Fibroblast of the aortic adventitia (primary cell): Measurements from ENCODE around the gene DPF3. TPM values are rescaled to one million over a fixed set of nuclear protein-coding genes. Genes with fewer than 3 reads are reported as not detected.

Source experiments
- DNase-seq: peaks from one replicate; pipeline ENCODE4 v3.0.0-alpha.2; 2010; ENCODE audit warnings: low read depth
- H3K4me3 ChIP-seq: 2 replicates; pipeline ENCODE4 v1.5.1; 2011; ENCODE audit warnings: low read depth, mild to moderate bottlenecking, control low read depth, low read length, moderate library complexity
- total RNA-seq: library from RNA; depleted of rRNA; stranded (reverse); fragments of >200 nt; gene quantifications from 2 replicates; pipeline ENCODE4 v1.2.3, GENCODE V29; 2012; ENCODE audit warnings: low replicate concordance
- TF ChIP-seq, protein P1 (sequence below): IDR thresholded peaks from 2 replicates; pipeline ENCODE4 v1.5.1; 2011; ENCODE audit warnings: mild to moderate bottlenecking, low read length, control low read depth, inconsistent platforms; ENCODE audit not compliant: insufficient read depth

DPF3 gene
- total RNA-seq, 1 donor: 16.3 TPM

DNA sequence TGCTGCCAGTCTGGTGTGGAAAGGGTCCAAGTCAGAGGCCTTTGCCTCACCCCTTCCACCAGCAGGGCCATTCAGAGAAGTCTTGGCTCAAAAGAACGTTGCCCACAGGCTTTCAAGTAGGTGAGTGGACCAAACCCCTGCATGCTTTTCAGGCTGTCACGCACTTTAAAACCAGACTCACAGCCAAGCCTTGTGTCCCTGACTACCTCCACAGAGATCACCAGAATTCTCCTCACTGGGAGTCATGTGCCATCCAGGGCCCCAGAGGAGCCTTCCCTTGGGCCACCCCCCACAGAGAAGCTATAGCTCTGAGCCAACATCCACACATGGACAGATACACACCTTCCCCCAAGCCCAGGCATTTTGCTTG is 283.1 kb downstream of the DPF3 start:
- TF ChIP-seq, protein P1, sequence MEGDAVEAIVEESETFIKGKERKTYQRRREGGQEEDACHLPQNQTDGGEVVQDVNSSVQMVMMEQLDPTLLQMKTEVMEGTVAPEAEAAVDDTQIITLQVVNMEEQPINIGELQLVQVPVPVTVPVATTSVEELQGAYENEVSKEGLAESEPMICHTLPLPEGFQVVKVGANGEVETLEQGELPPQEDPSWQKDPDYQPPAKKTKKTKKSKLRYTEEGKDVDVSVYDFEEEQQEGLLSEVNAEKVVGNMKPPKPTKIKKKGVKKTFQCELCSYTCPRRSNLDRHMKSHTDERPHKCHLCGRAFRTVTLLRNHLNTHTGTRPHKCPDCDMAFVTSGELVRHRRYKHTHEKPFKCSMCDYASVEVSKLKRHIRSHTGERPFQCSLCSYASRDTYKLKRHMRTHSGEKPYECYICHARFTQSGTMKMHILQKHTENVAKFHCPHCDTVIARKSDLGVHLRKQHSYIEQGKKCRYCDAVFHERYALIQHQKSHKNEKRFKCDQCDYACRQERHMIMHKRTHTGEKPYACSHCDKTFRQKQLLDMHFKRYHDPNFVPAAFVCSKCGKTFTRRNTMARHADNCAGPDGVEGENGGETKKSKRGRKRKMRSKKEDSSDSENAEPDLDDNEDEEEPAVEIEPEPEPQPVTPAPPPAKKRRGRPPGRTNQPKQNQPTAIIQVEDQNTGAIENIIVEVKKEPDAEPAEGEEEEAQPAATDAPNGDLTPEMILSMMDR: no peak
- H3K4me3 ChIP-seq: no peak overlapping the region
- no peak for DNase-seq

DNA sequence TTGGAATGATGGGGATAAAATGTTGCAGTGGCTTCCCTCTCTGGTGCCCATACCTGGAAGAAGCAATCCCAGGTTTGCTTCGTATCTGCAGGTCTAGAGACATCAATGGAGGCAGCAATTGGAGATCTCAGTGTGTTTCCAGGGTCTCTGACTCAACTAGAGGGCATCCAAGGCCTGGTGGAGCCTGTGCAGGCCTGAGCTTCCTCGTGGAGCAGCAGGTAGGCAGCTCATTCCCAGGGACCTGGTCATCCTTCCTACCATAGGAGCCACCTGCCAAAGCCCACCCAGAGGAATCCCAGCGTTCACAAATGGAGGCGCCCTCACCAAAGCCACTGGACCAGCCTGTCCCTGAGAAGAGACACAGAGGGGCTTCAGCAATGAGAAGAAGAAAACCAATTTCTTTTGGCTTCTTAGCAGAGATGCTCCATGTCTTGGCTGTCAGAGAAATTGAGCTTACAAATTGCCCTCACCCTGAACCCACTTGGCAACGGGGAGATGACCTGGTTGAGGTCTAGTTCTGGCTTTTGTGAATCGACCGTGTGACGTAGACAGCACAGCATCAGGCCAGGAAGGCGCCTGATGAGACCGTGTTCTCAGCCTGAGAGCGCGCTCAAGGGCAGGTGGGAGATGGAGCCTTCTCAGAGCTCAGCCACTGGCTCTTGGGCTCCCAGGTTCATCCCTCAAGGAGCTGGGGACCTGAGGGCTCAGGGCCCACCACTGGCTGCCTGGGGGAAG is 283.6 kb downstream of the DPF3 start:
- TF ChIP-seq, protein P1: no peak
- DNase-seq: no peak
- no peak overlapping the region for H3K4me3 ChIP-seq

- TF ChIP-seq, protein P1: no peak
These were observed 284.5 kb downstream of the DPF3 start for GRCh38 chr14:72609205-72609916.

DNA sequence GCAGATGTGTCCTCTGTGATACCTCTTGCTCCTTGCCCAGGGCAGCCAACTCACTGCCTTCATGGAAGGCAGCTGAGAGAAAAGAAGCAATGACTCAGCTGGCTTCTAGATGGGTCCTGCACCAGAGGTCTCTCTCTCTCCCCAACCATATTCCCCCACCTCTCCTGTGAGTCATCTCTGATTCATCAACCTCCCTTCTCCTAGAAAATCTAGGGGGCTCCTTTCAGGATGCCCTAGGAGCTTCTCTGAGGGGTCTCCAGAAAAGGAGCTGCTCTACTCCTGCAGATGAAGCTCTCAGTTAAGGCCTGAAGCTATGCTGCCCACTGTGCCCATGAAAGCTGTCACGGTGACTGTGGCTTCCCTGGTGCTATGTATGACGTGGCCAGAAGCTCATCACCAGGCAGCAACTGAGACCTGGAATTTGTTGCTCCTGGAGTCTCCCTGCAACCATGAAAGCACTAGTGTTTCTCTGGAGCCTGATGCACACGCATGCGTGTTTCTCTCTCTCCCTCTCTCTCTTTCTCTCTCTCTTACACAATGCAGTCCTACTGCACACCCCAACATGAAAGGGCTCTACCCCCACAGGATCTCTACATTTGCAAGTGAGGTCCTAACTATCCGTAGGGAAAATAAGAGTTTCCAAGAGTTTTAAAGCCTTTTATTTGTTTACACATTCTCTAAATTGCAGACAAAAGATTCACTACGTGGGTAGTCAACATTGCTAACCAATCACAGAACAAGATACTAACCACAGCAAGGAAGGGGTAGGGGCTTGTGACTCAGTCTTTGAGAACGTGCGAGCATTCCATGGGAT is 285.3 kb downstream of the DPF3 start:
- DNase-seq: peak; percentile 90
- TF ChIP-seq, protein P1: no peak
- no peak overlapping the region for H3K4me3 ChIP-seq

More at GRCh38 chr14:72609205-72609916, 284.5 kb downstream of the DPF3 start:
- no peak for DNase-seq
- no peak overlapping the region for H3K4me3 ChIP-seq

GRCh38 chr14:72607386-72608130 is 286.3 kb downstream of the DPF3 start:
- TF ChIP-seq, protein P1: no peak
- H3K4me3 ChIP-seq: no peak overlapping the region
- DNase-seq: no peak

DNA sequence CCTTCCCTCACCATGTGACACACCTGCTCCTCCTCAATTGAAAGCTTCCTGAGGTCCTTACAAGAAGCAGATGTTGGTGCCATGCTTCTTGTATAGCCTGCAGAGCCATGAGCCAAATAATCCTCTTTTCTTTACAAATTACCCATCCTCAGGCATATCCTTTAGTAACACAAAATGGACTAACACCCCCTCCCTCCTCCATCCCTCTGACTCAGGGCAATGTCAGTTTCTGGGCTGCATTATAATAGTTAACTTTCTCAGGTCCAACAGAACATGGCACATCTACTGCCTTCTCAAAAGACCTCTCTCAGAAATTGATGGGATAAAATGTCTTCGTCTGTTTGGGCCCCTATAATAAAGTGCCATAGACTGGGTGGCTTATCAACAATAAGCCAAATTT is 287.0 kb downstream of the DPF3 start:
- TF ChIP-seq, protein P1: no peak
- no peak overlapping the region for H3K4me3 ChIP-seq
- no peak for DNase-seq
